ENCODE measurements around the gene GASK1A. TPM values are rescaled to one million over a fixed set of nuclear protein-coding genes. Genes with fewer than 3 reads are reported as not detected.

Gene GASK1A
- total and polyA plus RNA-seq, 2 donors from 2014 or later, result 2.3 to 7.3 TPM

GRCh38 chr3:42982645-42983412 is 3.7 kb downstream of the GASK1A start:
- Histone ChIP-seq H3K9me3 (ENCODE audit: control insufficient read depth in 2 of 3, insufficient read depth in 1 of 3, low read length in 3 of 3) (no peaks in the 10 kb centered on the region), H3K27ac (ENCODE audit: low read depth in 2 of 2, low read length in 2 of 2) (no peak overlapping the region), H3K4me1 (ENCODE audit: control insufficient read depth in 2 of 3, insufficient read depth in 2 of 3, low read depth in 1 of 3, low read length in 3 of 3) (peaks cover 0 to 4% (median 0%) of the 10 kb centered on the region in 3 donors), H3K27me3 (ENCODE audit: control insufficient read depth, insufficient read depth, low read length) (no peaks in the 10 kb centered on the region), H3K36me3 (ENCODE audit: control insufficient read depth in 2 of 3, insufficient read depth in 3 of 3, low read length in 3 of 3) (no peaks in the 10 kb centered on the region), H3K9ac (ENCODE audit: low read length in 3 of 3) (no peak overlapping the region), H3K4me3 (ENCODE audit: low read length in 3 of 3) (no peak overlapping the region)
- FAIRE-seq, result no peak
- TF ChIP-seq, protein P1, sequence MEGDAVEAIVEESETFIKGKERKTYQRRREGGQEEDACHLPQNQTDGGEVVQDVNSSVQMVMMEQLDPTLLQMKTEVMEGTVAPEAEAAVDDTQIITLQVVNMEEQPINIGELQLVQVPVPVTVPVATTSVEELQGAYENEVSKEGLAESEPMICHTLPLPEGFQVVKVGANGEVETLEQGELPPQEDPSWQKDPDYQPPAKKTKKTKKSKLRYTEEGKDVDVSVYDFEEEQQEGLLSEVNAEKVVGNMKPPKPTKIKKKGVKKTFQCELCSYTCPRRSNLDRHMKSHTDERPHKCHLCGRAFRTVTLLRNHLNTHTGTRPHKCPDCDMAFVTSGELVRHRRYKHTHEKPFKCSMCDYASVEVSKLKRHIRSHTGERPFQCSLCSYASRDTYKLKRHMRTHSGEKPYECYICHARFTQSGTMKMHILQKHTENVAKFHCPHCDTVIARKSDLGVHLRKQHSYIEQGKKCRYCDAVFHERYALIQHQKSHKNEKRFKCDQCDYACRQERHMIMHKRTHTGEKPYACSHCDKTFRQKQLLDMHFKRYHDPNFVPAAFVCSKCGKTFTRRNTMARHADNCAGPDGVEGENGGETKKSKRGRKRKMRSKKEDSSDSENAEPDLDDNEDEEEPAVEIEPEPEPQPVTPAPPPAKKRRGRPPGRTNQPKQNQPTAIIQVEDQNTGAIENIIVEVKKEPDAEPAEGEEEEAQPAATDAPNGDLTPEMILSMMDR (IDR thresholded peaks at IDR 0.05; ENCODE audit: borderline replicate concordance, extremely low read depth, insufficient read depth), result no peak
- DNase-seq, result no peak
- intact Hi-C loops (cut with DNase I), result no loop called here

- Histone ChIP-seq H3K4me3 (ENCODE audit: low read length in 3 of 3) (no peak overlapping the region), H3K9ac (ENCODE audit: low read length in 3 of 3) (no peak overlapping the region), H3K4me1 (ENCODE audit: control insufficient read depth in 2 of 3, insufficient read depth in 2 of 3, low read depth in 1 of 3, low read length in 3 of 3) (peaks cover 0 to 2% (median 0%) of the 10 kb centered on the region in 3 donors), H3K9me3 (ENCODE audit: control insufficient read depth in 2 of 3, insufficient read depth in 1 of 3, low read length in 3 of 3) (no peaks in the 10 kb centered on the region), H3K27me3 (ENCODE audit: control insufficient read depth, insufficient read depth, low read length) (no peaks in the 10 kb centered on the region), H3K36me3 (ENCODE audit: control insufficient read depth in 2 of 3, insufficient read depth in 3 of 3, low read length in 3 of 3) (no peaks in the 10 kb centered on the region), H3K27ac (ENCODE audit: low read depth in 2 of 2, low read length in 2 of 2) (no peak overlapping the region)
- FAIRE-seq (no peak), DNase-seq (no peak)
- TF ChIP-seq, protein P1 (IDR thresholded peaks at IDR 0.05; ENCODE audit: borderline replicate concordance, extremely low read depth, insufficient read depth), result no peak
- intact Hi-C loops (cut with DNase I), result no loop called here
Observed at GRCh38 chr3:42983927-42984326, 4.8 kb downstream of the GASK1A start.

DNA sequence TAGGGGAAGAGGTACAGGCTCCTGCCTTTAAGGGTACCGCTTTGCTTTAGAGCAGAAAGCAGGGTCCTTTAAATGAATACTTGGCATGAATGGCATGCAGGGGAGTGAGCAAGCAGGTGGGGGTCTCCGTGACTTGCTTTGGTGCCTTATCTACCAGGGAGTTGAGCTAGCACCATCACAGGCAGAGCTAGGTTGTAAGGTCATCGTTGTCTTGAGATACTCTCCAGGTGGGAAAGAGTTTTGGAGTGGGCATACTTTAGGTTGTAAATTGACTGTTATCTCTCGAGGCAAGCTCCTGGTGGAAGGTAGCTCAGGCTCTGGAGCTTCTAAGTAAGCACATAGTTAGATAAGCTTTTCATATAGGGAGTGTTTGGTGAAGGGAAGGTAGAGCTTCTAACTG is 5.6 kb downstream of the GASK1A start:
- H3K4me3 ChIP-seq (ENCODE audit: low read length in 3 of 3), result no peak overlapping the region
- H3K27me3 ChIP-seq (ENCODE audit: control insufficient read depth, insufficient read depth, low read length), result no peaks in the 10 kb centered on the region
- H3K9ac ChIP-seq (ENCODE audit: low read length in 3 of 3), result no peak overlapping the region
- DNase-seq, result no peak
- TF ChIP-seq, protein P1 (IDR thresholded peaks at IDR 0.05; ENCODE audit: borderline replicate concordance, extremely low read depth, insufficient read depth), result no peak
- no peaks in the 10 kb centered on the region for H3K9me3 ChIP-seq (ENCODE audit: control insufficient read depth in 2 of 3, insufficient read depth in 1 of 3, low read length in 3 of 3)
- intact Hi-C loops (cut with DNase I), result no loop called here
- H3K4me1 ChIP-seq (ENCODE audit: control insufficient read depth in 2 of 3, insufficient read depth in 2 of 3, low read depth in 1 of 3, low read length in 3 of 3), result peaks cover 0 to 1% (median 0%) of the 10 kb centered on the region in 3 donors
- H3K27ac ChIP-seq (ENCODE audit: low read depth in 2 of 2, low read length in 2 of 2), result no peak overlapping the region
- H3K36me3 ChIP-seq (ENCODE audit: control insufficient read depth in 2 of 3, insufficient read depth in 3 of 3, low read length in 3 of 3), result no peaks in the 10 kb centered on the region
- no peak for FAIRE-seq

Measured in kidney (tissue), 14 donors.